Tibial nerve (tissue), 4 donors: ENCODE data around the gene CPAMD8. TPM values are rescaled to one million over a fixed set of nuclear protein-coding genes. Genes with fewer than 3 reads are reported as not detected.
"Not testable (repeated sequence)": the region's sequence is repeated elsewhere in the genome, so short reads cannot be mapped to it uniquely, and the experiment has no call there.

ENCODE experiments used
- DNase-seq, 2 donors: peaks; one replicate each; pipeline ENCODE4 v3.0.0-alpha.2; 2019; ENCODE audit warnings: low spot score in 2 of 2
- H3K27ac ChIP-seq, 4 donors: fragments of 200-600 bp; sonication (generic) in 3 of 4; one replicate each; pipeline ENCODE4 v1.5.1; 2017 to 2019; ENCODE audit warnings: mild to moderate bottlenecking in 1 of 4
- H3K27me3 ChIP-seq, 2 donors: fragments of 200-600 bp; sonication (generic) in 1 of 2; one replicate each; pipeline versions ENCODE4 v1.5.1 to v1.6.0; 2017 to 2019
- H3K36me3 ChIP-seq, 3 donors: fragments of 200-600 bp; sonication (generic); one replicate each; pipeline ENCODE4 v1.5.1; 2018 to 2019
- H3K4me1 ChIP-seq, 4 donors: fragments of 200-600 bp; sonication (generic) in 3 of 4; one replicate each; pipeline ENCODE4 v1.5.1; 2017 to 2019
- H3K4me3 ChIP-seq, 4 donors: fragments of 200-600 bp; sonication (generic) in 3 of 4; one replicate each; pipeline ENCODE4 v1.5.1; 2017 to 2019; ENCODE audit warnings: mild to moderate bottlenecking in 1 of 4, moderate library complexity in 1 of 4
- H3K9me3 ChIP-seq, 4 donors: fragments of 200-600 bp; sonication (generic) in 3 of 4; one replicate each; pipeline ENCODE4 v1.5.1; 2017 to 2019
- CTCF ChIP-seq, 5 experiments: fragments of 200-600 bp in 3 of 5; fragments of 450-650 bp in 2 of 5; sonication (generic) in 3 of 5; IDR thresholded peaks; one replicate each; pipeline ENCODE4 v1.5.1; 2016 to 2019; ENCODE audit warnings: antibody characterized with exemption in 5 of 5, mild to moderate bottlenecking in 3 of 5, moderate library complexity in 2 of 5
- EP300 ChIP-seq, 2 donors: sonication (generic); formaldehyde crosslinking; IDR thresholded peaks; one replicate each; pipeline ENCODE4 v1.6.1; 2017; ENCODE audit warnings: antibody characterized with exemption in 2 of 2, mild to moderate bottlenecking in 1 of 2
- POLR2A ChIP-seq, 2 donors: fragments of 450-650 bp; IDR thresholded peaks; one replicate each; pipeline ENCODE4 v1.6.1; 2017; ENCODE audit warnings: antibody characterized with exemption in 2 of 2, mild to moderate bottlenecking in 2 of 2, moderate library complexity in 2 of 2
- WGBS, 2 donors: methylation state at CpG; one replicate each; pipeline ENCODE4 v1.1.5; 2018; 5-methylcytosine and 5-hydroxymethylcytosine counted together
- total RNA-seq, 4 donors: library from RNA; depleted of rRNA; stranded (reverse); fragments of >200 nt; gene quantifications; one replicate each; pipeline ENCODE4 v1.1.0, GENCODE V29; 2016

CPAMD8 gene
- total RNA-seq, 4 donors from 2014 or later = 9.8 to 26.3 (median 14.4) TPM

- Histone ChIP-seq H3K4me1 (peaks cover 0 to 6% (median 0%) of the 10 kb centered on the region in 4 donors), H3K27ac (no peak overlapping the region), H3K9me3 (peaks cover 0 to 26% (median 0%) of the 10 kb centered on the region in 4 donors), H3K4me3 (no peak overlapping the region), H3K36me3 (peaks cover 0 to 2% (median 0%) of the 10 kb centered on the region in 3 donors), H3K27me3 (peaks cover 0 to 22% of the 10 kb centered on the region in 2 donors)
- DNase-seq = no peak
- TF ChIP-seq CTCF (IDR thresholded peaks at IDR 0.05) (no peak), EP300 (IDR thresholded peaks at IDR 0.05) (no peak), POLR2A (IDR thresholded peaks at IDR 0.05) (no peak)
Observed at GRCh38 chr19:17020385-17020784, 6.2 kb downstream of the CPAMD8 start.

- not testable (repeated sequence) for H3K4me1 ChIP-seq, H3K36me3 ChIP-seq, H3K27me3 ChIP-seq, DNase-seq, H3K27ac ChIP-seq, H3K4me3 ChIP-seq, H3K9me3 ChIP-seq
- 74 to 77% methylated on average over 9 of the region's 9 CpGs for WGBS, 2 donors
Observed at GRCh38 chr19:17014212-17014861, 12.3 kb downstream of the CPAMD8 start.

- Histone ChIP-seq H3K27me3 (no peaks in the 10 kb centered on the region), H3K27ac (no peak overlapping the region), H3K4me1 (no peaks in the 10 kb centered on the region), H3K4me3 (no peak overlapping the region), H3K9me3 (peaks cover 0 to 11% (median 0%) of the 10 kb centered on the region in 4 donors), H3K36me3 (no peaks in the 10 kb centered on the region)
- WGBS, 2 donors = 89 to 90% methylated on average over 14 to 15 of the region's 16 CpGs
- TF ChIP-seq POLR2A (IDR thresholded peaks at IDR 0.05) (no peak), CTCF (IDR thresholded peaks at IDR 0.05) (no peak), EP300 (IDR thresholded peaks at IDR 0.05) (no peak)
- no peak for DNase-seq
Observed at GRCh38 chr19:17011485-17011884, 15.1 kb downstream of the CPAMD8 start.

GRCh38 chr19:17006579-17006978 is 20.0 kb downstream of the CPAMD8 start:
- H3K27ac ChIP-seq = no peak overlapping the region
- WGBS, 2 donors = 87 to 91% methylated on average over 3 of the region's 3 CpGs
- no peak for TF ChIP-seq POLR2A (IDR thresholded peaks at IDR 0.05)
- H3K9me3 ChIP-seq = peaks cover 0 to 11% (median 0%) of the 10 kb centered on the region in 4 donors
- H3K4me1 ChIP-seq = no peaks in the 10 kb centered on the region
- no peak overlapping the region for H3K4me3 ChIP-seq
- DNase-seq = no peak
- no peaks in the 10 kb centered on the region for H3K36me3 ChIP-seq
- H3K27me3 ChIP-seq = no peaks in the 10 kb centered on the region

GRCh38 chr19:17005000-17005399 is 21.6 kb downstream of the CPAMD8 start:
- H3K4me1 ChIP-seq = no peaks in the 10 kb centered on the region
- no peak overlapping the region for H3K27ac ChIP-seq
- H3K4me3 ChIP-seq = no peak overlapping the region
- H3K27me3 ChIP-seq = no peaks in the 10 kb centered on the region
- TF ChIP-seq EP300 (IDR thresholded peaks at IDR 0.05) = no peak
- no peak for TF ChIP-seq POLR2A (IDR thresholded peaks at IDR 0.05)
- no peak for TF ChIP-seq CTCF (IDR thresholded peaks at IDR 0.05)
- DNase-seq = no peak
- WGBS, 2 donors = 75 to 85% methylated on average over 3 of the region's 3 CpGs
- no peaks in the 10 kb centered on the region for H3K36me3 ChIP-seq
- peaks cover 0 to 10% (median 0%) of the 10 kb centered on the region in 4 donors for H3K9me3 ChIP-seq

- H3K36me3 ChIP-seq = no peaks in the 10 kb centered on the region
Observed at GRCh38 chr19:17004386-17004785, 22.2 kb downstream of the CPAMD8 start.

More at GRCh38 chr19:17004386-17004785, 22.2 kb downstream of the CPAMD8 start:
- no peak for TF ChIP-seq CTCF (IDR thresholded peaks at IDR 0.05)
- TF ChIP-seq EP300 (IDR thresholded peaks at IDR 0.05) = no peak
- TF ChIP-seq POLR2A (IDR thresholded peaks at IDR 0.05) = no peak
- peaks cover 0 to 5% (median 0%) of the 10 kb centered on the region in 4 donors for H3K9me3 ChIP-seq
- DNase-seq = no peak
- no peak overlapping the region for H3K27ac ChIP-seq
- H3K27me3 ChIP-seq = no peaks in the 10 kb centered on the region
- WGBS, 2 donors = 84 to 86% methylated on average over 4 to 14 of the region's 15 CpGs
- H3K4me3 ChIP-seq = no peak overlapping the region
- no peaks in the 10 kb centered on the region for H3K4me1 ChIP-seq
